D721Med (cell line): Measurements from ENCODE around the gene HS6ST3.

ENCODE experiments used
- DNase-seq: peaks from one replicate; pipeline ENCODE4 v3.0.0; 2011; ENCODE audit warnings: low spot score; ENCODE audit not compliant: insufficient read length
- FAIRE-seq: peaks from 2 replicates; lab custom pipeline; 2011; peaks lifted over from hg19 to GRCh38; lab: Jason Lieb, UNC
- TF ChIP-seq, protein P1 (sequence below): IDR thresholded peaks from 2 replicates; pipeline ENCODE4 v1.5.1; 2012; ENCODE audit warnings: mild to moderate bottlenecking, control low read depth; ENCODE audit not compliant: insufficient read depth; ENCODE audit errors: missing control alignments

HS6ST3 gene

DNA sequence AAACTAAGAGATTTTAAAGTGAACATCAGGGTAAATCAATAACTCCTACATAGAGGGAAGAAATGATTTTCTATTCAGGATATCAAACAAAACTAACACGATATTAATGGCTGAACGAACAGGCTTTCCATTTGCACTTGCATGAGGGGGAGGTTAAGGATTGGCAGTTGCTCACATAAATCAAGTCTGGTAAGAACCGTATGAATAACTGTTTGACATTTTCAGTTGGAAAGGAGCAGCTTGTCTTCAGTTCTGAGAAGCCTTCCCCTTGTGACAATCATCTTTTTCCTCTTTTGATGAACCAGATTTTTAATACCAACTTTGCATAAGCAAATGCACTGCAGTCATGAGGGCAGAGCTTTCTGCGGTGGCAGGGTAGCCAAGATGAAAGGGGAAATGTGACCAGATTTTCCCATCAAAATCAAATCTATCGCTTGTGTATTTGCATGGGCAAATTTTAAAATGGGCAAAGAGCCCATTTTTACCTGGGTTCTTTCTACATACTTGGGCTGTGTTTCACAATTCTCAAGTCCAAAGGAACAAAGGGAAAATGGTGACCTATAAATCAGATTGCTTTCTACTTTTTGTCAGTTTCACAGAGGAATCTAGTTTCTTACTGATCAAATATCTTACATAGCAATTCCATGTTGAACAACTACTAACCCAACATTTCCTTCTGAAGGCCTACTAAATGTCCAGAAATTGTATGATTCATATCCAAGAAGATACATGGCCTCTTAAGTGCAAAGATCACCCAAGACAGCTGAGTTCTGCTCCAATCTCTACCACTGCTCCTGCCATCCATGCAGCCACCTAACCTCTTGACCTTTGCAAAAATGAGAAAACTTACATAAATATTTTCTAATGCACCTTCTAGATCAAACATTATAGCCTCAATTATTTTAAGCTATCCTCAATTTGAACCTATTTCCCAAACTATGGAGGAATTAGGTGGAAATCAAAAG is 654.7 kb downstream of the HS6ST3 start:
- DNase-seq (no peak), FAIRE-seq (no peak)
- TF ChIP-seq, protein P1, sequence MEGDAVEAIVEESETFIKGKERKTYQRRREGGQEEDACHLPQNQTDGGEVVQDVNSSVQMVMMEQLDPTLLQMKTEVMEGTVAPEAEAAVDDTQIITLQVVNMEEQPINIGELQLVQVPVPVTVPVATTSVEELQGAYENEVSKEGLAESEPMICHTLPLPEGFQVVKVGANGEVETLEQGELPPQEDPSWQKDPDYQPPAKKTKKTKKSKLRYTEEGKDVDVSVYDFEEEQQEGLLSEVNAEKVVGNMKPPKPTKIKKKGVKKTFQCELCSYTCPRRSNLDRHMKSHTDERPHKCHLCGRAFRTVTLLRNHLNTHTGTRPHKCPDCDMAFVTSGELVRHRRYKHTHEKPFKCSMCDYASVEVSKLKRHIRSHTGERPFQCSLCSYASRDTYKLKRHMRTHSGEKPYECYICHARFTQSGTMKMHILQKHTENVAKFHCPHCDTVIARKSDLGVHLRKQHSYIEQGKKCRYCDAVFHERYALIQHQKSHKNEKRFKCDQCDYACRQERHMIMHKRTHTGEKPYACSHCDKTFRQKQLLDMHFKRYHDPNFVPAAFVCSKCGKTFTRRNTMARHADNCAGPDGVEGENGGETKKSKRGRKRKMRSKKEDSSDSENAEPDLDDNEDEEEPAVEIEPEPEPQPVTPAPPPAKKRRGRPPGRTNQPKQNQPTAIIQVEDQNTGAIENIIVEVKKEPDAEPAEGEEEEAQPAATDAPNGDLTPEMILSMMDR = no peak

DNA sequence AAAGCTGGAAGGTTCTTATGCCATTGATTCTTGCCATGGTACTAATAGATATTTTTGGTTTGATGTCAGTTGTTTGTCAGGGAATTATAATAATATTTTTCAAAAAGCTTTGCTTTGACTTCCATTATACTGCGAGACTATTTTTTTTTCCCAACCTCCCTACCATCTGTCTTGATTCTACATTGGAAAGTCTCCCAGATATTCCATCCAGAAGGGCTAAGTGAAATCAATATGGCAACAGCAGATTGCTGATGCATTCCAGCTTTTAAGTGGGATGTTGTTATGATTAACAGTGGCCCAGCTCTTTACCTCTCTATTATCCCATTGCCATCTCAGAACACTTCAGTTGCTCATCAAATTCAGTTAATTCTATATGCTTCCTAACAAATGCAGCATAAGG is 657.0 kb downstream of the HS6ST3 start:
- DNase-seq (no peak), FAIRE-seq (no peak)
- TF ChIP-seq, protein P1 = no peak

DNA sequence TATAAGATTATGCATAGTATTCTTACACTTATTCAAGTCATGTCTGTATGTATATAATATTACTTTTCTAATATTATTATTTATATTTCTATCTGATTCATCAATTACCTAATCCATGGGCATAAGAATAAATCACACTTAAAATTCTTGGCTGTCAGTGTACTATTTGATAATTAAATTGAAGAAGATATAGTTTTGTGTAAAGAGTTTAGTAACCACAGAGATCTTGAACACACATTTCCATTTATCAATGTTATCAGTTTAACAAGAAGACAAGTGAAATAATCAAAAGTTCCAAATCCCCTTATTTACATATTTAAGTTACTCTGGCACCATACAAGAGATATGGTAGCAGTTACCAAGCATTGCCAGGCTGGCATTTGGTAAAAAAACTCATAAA is 659.9 kb downstream of the HS6ST3 start:
- no peak for FAIRE-seq
- TF ChIP-seq, protein P1 = no peak
- no peak for DNase-seq

DNA sequence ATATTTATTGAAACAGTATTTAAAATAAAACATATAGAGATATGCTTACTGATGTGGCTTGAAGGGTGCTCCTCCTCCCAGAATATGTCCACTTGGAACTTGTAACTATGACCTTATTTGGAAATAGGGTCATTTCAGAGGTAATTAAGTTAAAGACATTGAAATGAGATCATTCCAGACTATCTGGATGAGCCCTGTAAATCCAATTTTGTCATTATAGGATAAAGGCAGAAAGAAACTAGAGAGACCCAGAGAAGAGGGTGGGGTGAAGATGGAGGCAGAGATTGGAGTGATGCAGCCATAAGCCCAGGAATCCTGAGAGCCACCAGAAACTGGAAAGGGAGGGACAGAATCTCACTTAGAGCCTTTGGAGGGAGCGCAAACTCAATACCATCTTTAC is 661.2 kb downstream of the HS6ST3 start:
- TF ChIP-seq, protein P1 = no peak
- FAIRE-seq = peak; percentile 74
- no peak for DNase-seq

DNA sequence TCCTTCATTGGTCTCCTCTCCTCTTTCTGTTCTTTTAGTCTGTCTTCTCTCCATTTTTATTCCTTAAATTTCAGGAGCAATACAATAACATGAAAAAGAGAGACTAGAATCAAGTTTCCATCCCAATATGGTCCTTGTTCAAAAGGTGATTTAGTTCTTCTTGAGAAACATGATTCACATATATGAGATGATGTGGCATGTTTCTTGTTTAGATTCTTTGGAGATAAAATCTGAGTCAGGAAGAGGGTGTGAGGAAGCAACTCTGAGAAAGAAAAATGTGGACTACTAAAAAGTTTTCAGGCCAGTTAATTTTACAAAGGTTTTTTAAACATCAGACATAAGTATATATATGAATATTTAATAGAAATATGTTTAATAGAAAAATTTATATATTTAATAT is 673.0 kb downstream of the HS6ST3 start:
- TF ChIP-seq, protein P1 = no peak
- no peak for DNase-seq
- no peak for FAIRE-seq

DNA sequence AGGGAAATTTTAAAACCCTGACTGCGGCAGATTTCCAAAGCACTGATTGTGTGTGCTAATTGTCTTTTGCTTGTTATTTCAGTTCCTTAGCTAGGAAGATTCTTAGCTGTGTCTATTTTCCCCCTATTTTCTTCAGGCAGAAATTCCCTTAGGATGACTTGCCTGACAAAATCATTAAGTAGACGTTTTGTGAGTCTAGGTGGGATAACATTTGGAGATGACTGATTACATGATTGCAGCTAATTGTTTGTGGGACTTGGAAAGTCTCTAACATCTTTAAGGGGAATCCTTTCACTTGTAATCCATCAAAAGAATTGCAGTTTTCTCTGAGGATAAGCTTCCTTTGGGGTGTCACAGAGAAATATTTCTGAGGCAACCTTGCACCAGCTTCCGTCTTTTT is 676.4 kb downstream of the HS6ST3 start:
- no peak for FAIRE-seq
- no peak for DNase-seq
- TF ChIP-seq, protein P1 = no peak

DNA sequence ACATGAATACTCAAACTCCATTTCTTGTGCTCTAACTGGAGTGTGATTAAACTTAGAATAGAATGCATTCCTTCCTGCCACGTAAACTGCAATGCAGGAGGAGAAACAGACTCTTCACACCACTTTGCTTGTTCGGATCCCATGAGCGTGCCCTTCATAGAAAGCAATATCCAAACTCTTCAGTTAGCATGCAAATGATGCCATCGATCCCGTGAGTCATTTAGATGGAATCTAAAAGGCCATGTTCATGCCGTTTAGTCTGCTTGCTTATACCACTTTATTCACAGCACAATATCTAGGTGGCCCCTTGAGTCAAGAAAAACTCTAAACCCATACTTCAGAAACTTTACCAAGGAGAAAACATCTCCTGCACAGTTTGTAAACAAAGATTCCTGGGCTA is 678.6 kb downstream of the HS6ST3 start:
- DNase-seq (no peak), FAIRE-seq (no peak)
- TF ChIP-seq, protein P1 = no peak
